ENCODE measurements around the gene KCP. TPM values are rescaled to one million over a fixed set of nuclear protein-coding genes. Genes with fewer than 3 reads are reported as not detected.

The KCP gene
- total RNA-seq, 1 experiment from 2014 or later, result 5.3 TPM

- H3K18ac ChIP-seq (ENCODE audit: insufficient read length, low read depth, low read length), result no peak overlapping the region
- Mint-ChIP-seq H3K9me3 (0 out of 5 replicates have a peak, but pooled peaks cover 0 to 4% of the 10 kb centered on the region in 2 experiments), H3K4me1 (peaks cover 4 to 6% of the 10 kb centered on the region in 2 experiments; a peak in 3 of 4 replicates), H3K36me3 (ENCODE audit: insufficient read depth in 1 of 3, low read depth in 3 of 3) (peaks cover 0 to 2% (median 0%) of the 10 kb centered on the region in 3 experiments; a peak in 3 of 7 replicates), H3K27me3 (ENCODE audit: low read depth) (peaks cover 5% of the 10 kb centered on the region), H3K27ac (no peak overlapping the region), H3K4me3 (peak overlapping the region in 1 of 2 experiments; percentile 13; a peak in 1 of 5 replicates)
- H3K79me1 ChIP-seq (ENCODE audit: insufficient read depth, low read depth, low read length, poor library complexity, severe bottlenecking), result no peaks in the 10 kb centered on the region
- H2BK5ac ChIP-seq (ENCODE audit: insufficient read length, low read length), result no peak overlapping the region
- H2BK120ac ChIP-seq (ENCODE audit: low read depth, low read length, poor library complexity, severe bottlenecking), result no peak overlapping the region
- H3K56ac ChIP-seq (ENCODE audit: insufficient read length, low read depth, low read length), result no peak overlapping the region
- H4K91ac ChIP-seq (ENCODE audit: insufficient read length, low read depth, low read length), result no peak overlapping the region
- no peak overlapping the region for H2BK20ac ChIP-seq (ENCODE audit: low read depth, low read length, poor library complexity, severe bottlenecking)
- H3K9me3 ChIP-seq (ENCODE audit: control insufficient read depth, low read depth, low read length), result no peaks in the 10 kb centered on the region
- H2AK5ac ChIP-seq (ENCODE audit: insufficient read length, low read length), result no peak overlapping the region
- no peaks in the 10 kb centered on the region for H3K23me2 ChIP-seq (ENCODE audit: insufficient read length, low read depth, low read length, poor library complexity, severe bottlenecking)
- no peak overlapping the region for H3K4me2 ChIP-seq (ENCODE audit: insufficient read depth, insufficient read length, low read length)
- no peak overlapping the region for H3K14ac ChIP-seq (ENCODE audit: insufficient read depth, low read length)
- no peak overlapping the region for H3K27ac ChIP-seq (ENCODE audit: insufficient read length, low read depth, low read length)
- no peak overlapping the region for H2BK15ac ChIP-seq (ENCODE audit: low read depth, low read length)
- no peaks in the 10 kb centered on the region for H4K20me1 ChIP-seq (ENCODE audit: control insufficient read depth, insufficient read depth, insufficient read length)
- no CpG with 5 or more reads among the region's 10 CpGs for WGBS (ENCODE audit: extremely low coverage, insufficient read length, low lambda C conversion rate)
- H3T11ph ChIP-seq (ENCODE audit: low read length), result no peak overlapping the region
- H3K27me3 ChIP-seq (ENCODE audit: insufficient read depth, low read length), result no peaks in the 10 kb centered on the region
- no peak overlapping the region for H4K5ac ChIP-seq (ENCODE audit: insufficient read length, low read depth, low read length)
- no peaks in the 10 kb centered on the region for H3K4me1 ChIP-seq (ENCODE audit: insufficient read depth, low read length)
- no peaks in the 10 kb centered on the region for H3K79me2 ChIP-seq (ENCODE audit: insufficient read depth, low read length)
- no peak for DNase-seq
- H4K8ac ChIP-seq (replicated peaks; ENCODE audit: insufficient read length, low read depth, low read length), result no peak overlapping the region
- TF ChIP-seq CTCF (conservative IDR thresholded peaks at IDR 0.05), result no peak
- H3K4ac ChIP-seq (ENCODE audit: low read depth, low read length), result no peak overlapping the region
- no peak overlapping the region for H3K23ac ChIP-seq (ENCODE audit: insufficient read length, low read depth, low read length)
- no peak overlapping the region for H2BK12ac ChIP-seq (ENCODE audit: insufficient read length, low read depth, low read length)
- no peak overlapping the region for H3K9ac ChIP-seq (ENCODE audit: extremely low read depth, insufficient read length, low read length)
- H2AFZ ChIP-seq (ENCODE audit: low read length), result no peak overlapping the region
Measured at GRCh38 chr7:128885370-128886187, 24.9 kb downstream of the KCP start.
